Liver (tissue), 3 donors: ENCODE measurements around the gene TOR3A.
"Not testable (repeated sequence)": the region's sequence is repeated elsewhere in the genome, so short reads cannot be mapped to it uniquely, and the experiment has no call there.

Experiments
- EGR1 ChIP-seq, 2 donors: IDR thresholded peaks; 2 replicates each; pipeline ENCODE4 v1.6.1; 2016 to 2018; ENCODE audit warnings: antibody characterized with exemption in 2 of 2, low read depth in 2 of 2
- FOXA1 ChIP-seq: IDR thresholded peaks from 2 replicates; pipeline ENCODE4 v1.6.1; 2016; ENCODE audit warnings: antibody characterized with exemption
- GABPA ChIP-seq, 2 donors: IDR thresholded peaks in 1 of 2; conservative IDR thresholded peaks in 1 of 2; 2 replicates each; pipeline ENCODE4 v1.6.1; 2016; ENCODE audit warnings: antibody characterized with exemption in 2 of 2, mild to moderate bottlenecking in 1 of 2, moderate library complexity in 1 of 2
- JUND ChIP-seq, 2 donors: IDR thresholded peaks; 2 replicates each; pipeline ENCODE4 v1.6.1; 2016; ENCODE audit warnings: antibody characterized with exemption in 2 of 2
- NR2F2 ChIP-seq: IDR thresholded peaks from 2 replicates; pipeline ENCODE4 v1.6.1; 2016; ENCODE audit warnings: antibody characterized with exemption
- RAD21 ChIP-seq, 2 donors: IDR thresholded peaks; 2 replicates each; pipeline ENCODE4 v1.6.1; 2016; ENCODE audit warnings: antibody characterized with exemption in 2 of 2, mild to moderate bottlenecking in 2 of 2
- TF ChIP-seq, protein P1 (sequence below): IDR thresholded peaks from 2 replicates; pipeline ENCODE4 v1.6.1; 2016; ENCODE audit warnings: antibody characterized with exemption
- TF ChIP-seq, protein P2 (sequence below): fragments of 150-350 bp; IDR thresholded peaks from 2 replicates; pipeline ENCODE4 v1.5.1; 2017; ENCODE audit warnings: improper control_type of control experiment, low read depth, low read length; ENCODE audit not compliant: missing input control
- TF ChIP-seq, protein P3 (sequence below): IDR thresholded peaks from 2 replicates; pipeline ENCODE4 v1.6.1; 2016; ENCODE audit warnings: antibody characterized with exemption, mild to moderate bottlenecking
- TF ChIP-seq, protein P4 (sequence below): IDR thresholded peaks from 2 replicates; pipeline ENCODE4 v1.6.1; 2016; ENCODE audit warnings: antibody characterized with exemption
- donor health status: healthy.
- donor health status: healthy.

DNA sequence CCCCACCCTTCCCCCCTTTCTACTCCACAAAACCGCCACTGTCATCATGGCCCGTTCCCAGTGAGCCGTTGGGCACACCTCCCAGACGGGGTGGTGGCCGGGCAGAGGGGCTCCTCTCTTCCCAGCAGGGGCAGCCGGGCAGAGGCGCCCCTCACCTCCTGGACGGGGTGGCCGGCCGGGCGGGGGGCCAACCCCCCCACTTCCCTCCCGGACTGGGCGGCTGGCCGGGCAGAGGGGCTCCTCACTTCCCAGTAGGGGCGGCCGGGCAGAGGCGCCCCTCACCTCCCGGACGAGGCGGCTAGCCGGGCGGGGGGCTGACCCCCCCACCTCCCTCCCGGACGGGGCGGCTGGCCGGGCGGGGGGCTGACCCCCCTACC lies 41.7 kb upstream of the TOR3A start:
- TF ChIP-seq, protein P1, sequence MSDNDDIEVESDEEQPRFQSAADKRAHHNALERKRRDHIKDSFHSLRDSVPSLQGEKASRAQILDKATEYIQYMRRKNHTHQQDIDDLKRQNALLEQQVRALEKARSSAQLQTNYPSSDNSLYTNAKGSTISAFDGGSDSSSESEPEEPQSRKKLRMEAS = not testable (repeated sequence)
- not testable (repeated sequence) for TF ChIP-seq GABPA (IDR thresholded peaks at IDR 0.05 in 1 of 2, conservative IDR thresholded peaks at IDR 0.05 in 1 of 2); EGR1 (IDR thresholded peaks at IDR 0.05; ENCODE audit: low read depth in 2 of 2); JUND (IDR thresholded peaks at IDR 0.05); RAD21 (IDR thresholded peaks at IDR 0.05); NR2F2; FOXA1
- TF ChIP-seq, protein P2, sequence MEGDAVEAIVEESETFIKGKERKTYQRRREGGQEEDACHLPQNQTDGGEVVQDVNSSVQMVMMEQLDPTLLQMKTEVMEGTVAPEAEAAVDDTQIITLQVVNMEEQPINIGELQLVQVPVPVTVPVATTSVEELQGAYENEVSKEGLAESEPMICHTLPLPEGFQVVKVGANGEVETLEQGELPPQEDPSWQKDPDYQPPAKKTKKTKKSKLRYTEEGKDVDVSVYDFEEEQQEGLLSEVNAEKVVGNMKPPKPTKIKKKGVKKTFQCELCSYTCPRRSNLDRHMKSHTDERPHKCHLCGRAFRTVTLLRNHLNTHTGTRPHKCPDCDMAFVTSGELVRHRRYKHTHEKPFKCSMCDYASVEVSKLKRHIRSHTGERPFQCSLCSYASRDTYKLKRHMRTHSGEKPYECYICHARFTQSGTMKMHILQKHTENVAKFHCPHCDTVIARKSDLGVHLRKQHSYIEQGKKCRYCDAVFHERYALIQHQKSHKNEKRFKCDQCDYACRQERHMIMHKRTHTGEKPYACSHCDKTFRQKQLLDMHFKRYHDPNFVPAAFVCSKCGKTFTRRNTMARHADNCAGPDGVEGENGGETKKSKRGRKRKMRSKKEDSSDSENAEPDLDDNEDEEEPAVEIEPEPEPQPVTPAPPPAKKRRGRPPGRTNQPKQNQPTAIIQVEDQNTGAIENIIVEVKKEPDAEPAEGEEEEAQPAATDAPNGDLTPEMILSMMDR = not testable (repeated sequence)
- TF ChIP-seq, protein P3, sequence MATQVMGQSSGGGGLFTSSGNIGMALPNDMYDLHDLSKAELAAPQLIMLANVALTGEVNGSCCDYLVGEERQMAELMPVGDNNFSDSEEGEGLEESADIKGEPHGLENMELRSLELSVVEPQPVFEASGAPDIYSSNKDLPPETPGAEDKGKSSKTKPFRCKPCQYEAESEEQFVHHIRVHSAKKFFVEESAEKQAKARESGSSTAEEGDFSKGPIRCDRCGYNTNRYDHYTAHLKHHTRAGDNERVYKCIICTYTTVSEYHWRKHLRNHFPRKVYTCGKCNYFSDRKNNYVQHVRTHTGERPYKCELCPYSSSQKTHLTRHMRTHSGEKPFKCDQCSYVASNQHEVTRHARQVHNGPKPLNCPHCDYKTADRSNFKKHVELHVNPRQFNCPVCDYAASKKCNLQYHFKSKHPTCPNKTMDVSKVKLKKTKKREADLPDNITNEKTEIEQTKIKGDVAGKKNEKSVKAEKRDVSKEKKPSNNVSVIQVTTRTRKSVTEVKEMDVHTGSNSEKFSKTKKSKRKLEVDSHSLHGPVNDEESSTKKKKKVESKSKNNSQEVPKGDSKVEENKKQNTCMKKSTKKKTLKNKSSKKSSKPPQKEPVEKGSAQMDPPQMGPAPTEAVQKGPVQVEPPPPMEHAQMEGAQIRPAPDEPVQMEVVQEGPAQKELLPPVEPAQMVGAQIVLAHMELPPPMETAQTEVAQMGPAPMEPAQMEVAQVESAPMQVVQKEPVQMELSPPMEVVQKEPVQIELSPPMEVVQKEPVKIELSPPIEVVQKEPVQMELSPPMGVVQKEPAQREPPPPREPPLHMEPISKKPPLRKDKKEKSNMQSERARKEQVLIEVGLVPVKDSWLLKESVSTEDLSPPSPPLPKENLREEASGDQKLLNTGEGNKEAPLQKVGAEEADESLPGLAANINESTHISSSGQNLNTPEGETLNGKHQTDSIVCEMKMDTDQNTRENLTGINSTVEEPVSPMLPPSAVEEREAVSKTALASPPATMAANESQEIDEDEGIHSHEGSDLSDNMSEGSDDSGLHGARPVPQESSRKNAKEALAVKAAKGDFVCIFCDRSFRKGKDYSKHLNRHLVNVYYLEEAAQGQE = not testable (repeated sequence)
- TF ChIP-seq, protein P4, sequence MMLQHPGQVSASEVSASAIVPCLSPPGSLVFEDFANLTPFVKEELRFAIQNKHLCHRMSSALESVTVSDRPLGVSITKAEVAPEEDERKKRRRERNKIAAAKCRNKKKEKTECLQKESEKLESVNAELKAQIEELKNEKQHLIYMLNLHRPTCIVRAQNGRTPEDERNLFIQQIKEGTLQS = not testable (repeated sequence)
